B cell (primary cell): ENCODE results near the gene HS2ST1.

Experiments used
- EZH2 ChIP-seq: IDR thresholded peaks from 2 replicates; pipeline ENCODE4 v1.6.1; 2012; ENCODE audit warnings: borderline replicate concordance, low read depth, mild to moderate bottlenecking, moderate library complexity, low read length; ENCODE audit not compliant: insufficient read depth, poor library complexity, severe bottlenecking
- TF ChIP-seq, protein P1 (sequence below): fragments of 200-600 bp; IDR thresholded peaks from one replicate; pipeline ENCODE4 v1.8.0; 2022; ENCODE audit warnings: antibody characterized with exemption, mild to moderate bottlenecking

DNA sequence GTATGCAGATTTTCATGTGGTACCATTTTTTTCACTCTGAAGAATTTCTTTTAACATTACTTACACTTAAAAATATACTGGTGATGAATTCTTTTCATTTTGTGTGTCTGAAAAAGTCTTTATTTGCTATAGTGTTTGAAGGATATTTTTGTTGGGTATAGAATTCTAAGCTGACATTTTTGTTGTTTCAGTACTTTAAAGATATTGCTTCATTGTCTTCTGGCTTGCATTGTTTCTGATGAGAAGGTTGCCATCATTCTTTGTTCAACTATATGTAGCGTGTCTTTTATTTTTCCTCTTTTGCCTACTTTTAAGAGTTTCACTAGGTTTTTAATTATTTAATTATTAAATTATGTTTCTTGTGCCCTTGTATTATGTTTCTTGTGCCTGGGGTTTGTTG is 8.0 kb downstream of the HS2ST1 start:
- TF ChIP-seq, protein P1, sequence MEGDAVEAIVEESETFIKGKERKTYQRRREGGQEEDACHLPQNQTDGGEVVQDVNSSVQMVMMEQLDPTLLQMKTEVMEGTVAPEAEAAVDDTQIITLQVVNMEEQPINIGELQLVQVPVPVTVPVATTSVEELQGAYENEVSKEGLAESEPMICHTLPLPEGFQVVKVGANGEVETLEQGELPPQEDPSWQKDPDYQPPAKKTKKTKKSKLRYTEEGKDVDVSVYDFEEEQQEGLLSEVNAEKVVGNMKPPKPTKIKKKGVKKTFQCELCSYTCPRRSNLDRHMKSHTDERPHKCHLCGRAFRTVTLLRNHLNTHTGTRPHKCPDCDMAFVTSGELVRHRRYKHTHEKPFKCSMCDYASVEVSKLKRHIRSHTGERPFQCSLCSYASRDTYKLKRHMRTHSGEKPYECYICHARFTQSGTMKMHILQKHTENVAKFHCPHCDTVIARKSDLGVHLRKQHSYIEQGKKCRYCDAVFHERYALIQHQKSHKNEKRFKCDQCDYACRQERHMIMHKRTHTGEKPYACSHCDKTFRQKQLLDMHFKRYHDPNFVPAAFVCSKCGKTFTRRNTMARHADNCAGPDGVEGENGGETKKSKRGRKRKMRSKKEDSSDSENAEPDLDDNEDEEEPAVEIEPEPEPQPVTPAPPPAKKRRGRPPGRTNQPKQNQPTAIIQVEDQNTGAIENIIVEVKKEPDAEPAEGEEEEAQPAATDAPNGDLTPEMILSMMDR = no peak
- no peak for TF ChIP-seq EZH2
